HG03060 (cell line): Measurements from ENCODE around the gene ACTL7A.

ENCODE experiments used
- ATAC-seq: cut with Tn5 transposase; IDR thresholded peaks from one replicate; pipeline ENCODE4 v1.9.1; 2021; ENCODE audit warnings: low read depth, moderate number of reproducible peaks; ENCODE audit not compliant: unreplicated experiment

ACTL7A gene

DNA sequence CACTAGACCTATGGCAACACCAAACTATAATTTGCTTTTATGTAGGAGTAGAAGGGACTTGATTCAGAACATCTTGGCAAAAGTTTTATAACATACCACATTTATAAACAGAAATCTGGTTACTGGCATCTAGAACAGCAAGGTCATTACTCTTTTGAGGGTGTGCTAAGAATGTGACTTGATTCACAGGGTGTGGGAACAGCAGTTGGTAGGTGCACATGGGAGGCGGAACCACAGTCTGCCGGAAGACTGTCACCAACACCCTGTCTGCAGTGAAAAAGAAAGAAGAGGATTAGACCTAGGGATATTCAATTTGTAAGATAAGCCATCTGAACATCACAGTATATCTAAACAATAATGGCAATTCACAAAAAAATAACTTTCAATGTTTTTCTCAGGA, 48.8 kb downstream of the ACTL7A start:
- no peak for ATAC-seq

DNA sequence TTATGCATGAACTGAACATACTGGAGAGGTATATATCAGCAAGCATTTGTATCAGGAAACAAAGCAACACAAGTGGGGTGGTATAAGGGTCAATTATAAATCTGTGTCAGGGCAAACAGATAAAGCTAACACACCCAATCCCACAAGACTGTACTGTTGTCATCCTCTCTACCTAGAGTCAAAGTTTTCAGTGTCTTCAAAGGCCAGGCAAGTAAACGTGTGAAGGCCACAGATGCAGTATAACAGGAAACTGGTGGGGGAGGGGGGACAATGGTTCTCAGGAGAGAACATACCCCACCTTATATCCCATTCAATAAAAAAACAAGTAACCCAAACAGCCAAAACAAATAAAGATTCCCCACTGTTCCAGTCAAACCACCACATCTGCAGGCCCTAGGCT, 49.8 kb downstream of the ACTL7A start:
- ATAC-seq, result no peak
